ENCODE data around the gene TXN.
"Not testable (repeated sequence)": the region's sequence is repeated elsewhere in the genome, so short reads cannot be mapped to it uniquely, and the experiment has no call there.

Gene TXN

GRCh38 chr9:110257097-110257841, 962 bp upstream of the TXN start:
- no peak for DNase-seq

- DNase-seq, result peak; percentile 6
Measured at GRCh38 chr9:110255463-110256379, 586 bp downstream of the TXN start.

- DNase-seq, result no peak
Measured at GRCh38 chr9:110255034-110255462, 1.3 kb downstream of the TXN start.

DNA sequence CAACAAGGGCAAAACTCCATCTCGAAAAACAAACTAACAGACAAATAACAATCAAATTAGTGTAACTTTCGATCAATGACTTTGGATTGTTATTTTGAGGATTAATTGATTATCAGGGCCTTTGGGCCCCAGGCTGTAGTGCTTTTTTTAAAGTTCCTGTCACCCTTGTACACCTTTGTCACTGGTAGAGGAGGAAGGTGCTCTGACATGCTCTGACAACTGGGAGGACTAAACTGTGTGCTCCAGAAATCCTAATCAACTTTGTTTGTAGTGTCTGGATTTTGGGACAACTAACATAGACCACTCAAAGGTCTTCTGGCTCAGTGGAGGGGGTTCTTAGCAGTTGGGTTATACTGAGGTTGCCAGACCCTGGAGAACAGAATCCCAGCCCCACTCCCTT, 1.8 kb downstream of the TXN start:
- DNase-seq, result no peak

DNA sequence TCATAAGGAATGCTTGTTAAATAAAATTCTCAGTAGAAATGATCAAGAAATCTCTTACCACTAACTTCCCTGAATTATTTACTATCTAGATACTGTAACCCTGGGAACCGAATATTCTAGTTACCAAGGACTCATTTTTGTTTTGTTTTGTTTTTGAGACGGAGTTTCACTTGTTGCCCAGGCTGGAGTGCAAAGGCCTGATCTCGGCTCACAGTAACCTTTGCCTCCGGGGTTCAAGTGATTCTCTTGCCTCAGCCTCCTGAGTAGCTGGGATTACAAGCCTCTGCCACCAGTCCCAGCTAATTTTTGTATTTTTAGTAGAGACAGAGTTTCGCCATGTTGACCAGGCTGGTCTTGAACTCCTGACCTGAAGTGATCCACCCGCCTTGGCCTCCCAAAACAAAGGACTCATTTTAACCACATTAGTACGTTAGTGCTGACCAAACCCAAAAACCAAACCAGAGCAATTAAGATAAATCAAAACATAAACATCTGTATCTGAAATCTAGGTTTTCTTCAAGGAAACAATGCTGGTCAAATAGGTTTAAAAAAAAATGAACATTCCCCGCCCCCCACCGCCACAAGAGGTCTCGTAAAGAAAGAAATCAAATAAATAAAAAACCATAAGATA, 3.7 kb downstream of the TXN start:
- no peak for DNase-seq

DNA sequence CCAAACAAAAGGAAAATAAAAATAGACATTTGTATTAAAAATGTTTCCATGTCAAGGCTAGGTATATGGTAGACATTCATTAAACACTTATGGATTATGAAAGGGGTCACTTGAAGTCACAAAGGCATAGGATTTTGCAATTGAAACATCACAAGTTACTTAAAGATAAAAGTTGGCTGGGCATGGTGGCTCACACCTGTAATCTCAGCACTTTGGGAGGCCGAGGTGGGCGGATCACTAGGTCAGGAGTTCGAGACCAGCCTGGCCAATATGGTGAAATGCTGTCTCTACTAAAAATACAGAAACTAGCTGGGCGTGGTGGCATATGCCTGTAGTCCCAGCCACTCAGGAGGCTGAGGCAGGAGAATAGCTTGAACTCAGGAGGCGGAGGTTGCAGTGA, 4.5 kb downstream of the TXN start:
- DNase-seq, result not testable (repeated sequence)

DNA sequence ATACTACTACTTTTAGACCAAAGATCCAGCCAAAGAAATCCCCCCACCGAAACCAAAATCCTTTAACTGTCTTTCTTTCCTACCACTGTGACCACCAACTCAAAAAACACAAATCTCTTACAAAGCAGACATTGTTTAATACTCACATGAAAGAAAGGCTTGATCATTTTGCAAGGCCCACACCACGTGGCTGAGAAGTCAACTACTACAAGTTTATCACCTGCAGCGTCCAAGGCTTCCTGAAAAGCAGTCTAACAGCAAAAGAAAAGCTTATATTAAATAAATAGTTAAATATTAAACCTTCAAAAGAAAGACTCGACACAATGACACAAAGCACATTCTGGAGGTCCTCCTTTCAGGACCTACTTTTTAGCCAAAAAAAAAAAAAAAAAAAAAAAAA, 5.1 kb downstream of the TXN start:
- DNase-seq, result no peak

DNA sequence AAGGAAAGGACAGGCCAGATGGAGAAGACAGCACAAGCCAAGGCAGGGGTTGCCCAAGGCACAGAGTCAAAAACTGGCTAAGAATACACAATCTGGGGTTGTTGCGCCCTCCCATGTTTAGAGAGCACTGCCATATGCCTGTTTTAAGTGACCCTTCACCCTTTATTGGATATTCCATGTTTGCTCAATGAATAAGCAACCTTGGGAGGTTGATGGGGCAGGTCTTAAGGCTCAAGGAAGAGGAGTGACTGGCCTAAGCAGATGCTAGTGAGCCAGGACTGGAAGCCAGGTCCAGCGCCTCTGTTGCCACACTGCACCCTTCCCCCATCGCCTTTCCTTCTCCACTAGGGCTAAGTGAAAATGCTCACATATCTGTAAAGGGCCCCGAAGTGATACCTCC, 6.7 kb downstream of the TXN start:
- DNase-seq, result no peak

GRCh38 chr9:110248361-110248760, 7.9 kb downstream of the TXN start:
- no peak for DNase-seq

- DNase-seq, result no peak
Measured at GRCh38 chr9:110246214-110246613, 10.1 kb downstream of the TXN start.

DNA sequence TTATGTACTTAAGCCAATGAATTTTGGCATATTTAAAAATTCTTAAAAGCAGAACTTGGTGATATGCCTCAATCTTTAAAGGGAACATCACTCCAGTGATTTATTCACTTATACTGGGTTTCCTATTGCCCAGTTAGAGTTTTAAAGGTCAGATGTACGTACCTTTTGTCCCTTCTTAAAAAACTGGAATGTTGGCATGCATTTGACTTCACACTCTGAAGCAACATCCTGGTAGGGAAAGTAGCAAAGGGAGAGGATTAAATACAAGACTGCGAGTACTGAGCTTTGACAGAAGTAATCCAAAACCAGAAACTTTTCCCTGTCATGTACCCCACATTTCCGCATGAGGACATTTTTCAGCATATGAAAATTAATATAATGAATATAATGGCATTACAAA, 11.7 kb downstream of the TXN start:
- no peak for DNase-seq

DNA sequence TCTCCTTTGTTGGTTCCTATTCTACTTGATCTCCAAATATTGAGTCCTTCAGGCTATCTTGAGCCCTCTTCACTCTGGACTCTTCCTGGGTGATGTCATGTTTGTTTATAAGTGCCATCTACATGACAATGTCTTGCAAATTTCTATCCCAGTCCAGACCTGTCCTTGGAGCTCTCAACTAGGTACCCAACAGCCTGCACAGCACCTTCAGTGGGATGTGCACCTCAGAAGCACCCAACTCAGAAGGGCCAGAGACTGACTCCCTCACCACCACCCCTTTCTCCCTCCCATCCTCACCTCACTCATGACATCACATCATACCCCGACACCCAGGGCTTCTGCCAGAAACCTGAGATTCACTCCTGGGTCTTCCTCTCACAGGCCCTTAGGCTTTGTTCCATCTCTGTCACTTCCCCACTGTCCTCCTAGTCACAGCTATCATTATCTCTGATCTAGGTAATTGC, 14.4 kb downstream of the TXN start:
- DNase-seq, result no peak

DNA sequence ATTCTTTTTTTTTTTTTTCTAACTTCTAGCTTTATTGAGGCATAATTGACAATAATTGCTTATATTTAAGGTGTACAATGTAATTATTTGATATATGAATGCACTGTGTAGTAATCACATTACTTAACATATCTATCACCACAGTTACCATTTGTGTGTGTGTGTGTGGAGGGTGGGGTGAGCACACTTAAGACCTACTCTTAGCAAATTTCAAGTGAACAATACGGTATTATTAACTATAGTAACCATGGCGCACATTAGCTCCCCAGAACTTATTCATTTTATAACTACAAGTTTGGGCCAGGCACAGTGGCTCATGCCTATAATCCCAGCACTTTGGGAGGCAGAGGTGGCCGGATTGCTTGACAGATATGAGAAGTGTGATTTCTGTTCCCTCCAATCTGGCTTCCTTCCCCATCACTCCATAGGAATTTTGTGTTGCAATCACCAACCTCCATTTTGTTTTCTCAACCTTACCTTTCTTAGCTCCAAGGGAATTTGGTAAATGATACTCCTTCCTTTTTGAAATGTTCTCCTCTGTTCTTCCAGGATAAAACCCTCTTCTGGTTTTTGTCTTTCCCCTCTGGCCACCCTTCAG, 14.9 kb downstream of the TXN start:
- no peak for DNase-seq

GRCh38 chr9:110240198-110240597, 16.1 kb downstream of the TXN start:
- no peak for DNase-seq

GRCh38 chr9:110228321-110228720, 28.0 kb downstream of the TXN start:
- no peak for DNase-seq

DNA sequence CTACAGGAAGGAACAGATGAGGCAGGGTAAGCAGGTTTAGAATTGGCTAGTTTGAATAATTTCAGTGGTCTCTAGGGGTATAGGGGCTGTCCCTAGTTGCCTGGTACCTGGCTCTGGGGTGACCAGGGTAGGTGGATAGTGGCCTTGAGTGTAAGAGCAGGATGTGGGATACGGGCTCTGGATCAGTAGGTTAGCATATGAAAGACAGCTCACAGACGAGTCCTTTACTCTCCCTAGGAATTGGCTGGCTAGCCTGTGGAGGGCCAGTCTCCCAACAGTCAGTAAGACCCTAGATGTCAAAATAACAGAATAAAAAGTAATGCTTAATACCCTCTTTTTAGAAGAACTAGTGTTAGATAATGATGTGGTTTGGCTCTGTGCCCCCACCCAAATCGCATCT, 31.7 kb downstream of the TXN start:
- no peak for DNase-seq

- no peak for DNase-seq
Measured at GRCh38 chr9:110220809-110221208, 35.5 kb downstream of the TXN start.

DNA sequence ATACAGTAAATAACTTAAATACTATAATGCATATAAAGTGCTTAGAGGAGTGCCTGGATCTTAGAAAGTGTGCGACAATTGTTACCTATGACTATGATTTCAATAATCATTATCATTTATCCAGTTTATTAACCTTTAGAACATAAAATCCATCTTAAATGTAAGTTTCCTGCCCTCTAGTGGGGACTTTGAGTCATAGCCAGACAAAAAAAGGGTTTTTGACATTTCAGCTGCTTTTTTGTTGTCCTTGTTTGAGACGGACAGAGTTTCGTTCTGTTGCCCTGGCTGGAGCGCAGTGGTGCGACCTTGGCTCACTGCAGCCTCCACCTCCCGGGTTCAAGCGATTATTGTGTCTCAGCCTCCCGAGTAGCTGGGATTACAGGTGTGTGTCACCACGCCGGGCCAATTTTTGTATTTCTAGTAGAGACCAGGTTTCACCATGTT, 38.6 kb downstream of the TXN start:
- no peak for DNase-seq

- DNase-seq, result no peak
Measured at GRCh38 chr9:110214586-110215355, 41.5 kb downstream of the TXN start.

GRCh38 chr9:110214090-110214489, 42.2 kb downstream of the TXN start:
- no peak for DNase-seq

DNA sequence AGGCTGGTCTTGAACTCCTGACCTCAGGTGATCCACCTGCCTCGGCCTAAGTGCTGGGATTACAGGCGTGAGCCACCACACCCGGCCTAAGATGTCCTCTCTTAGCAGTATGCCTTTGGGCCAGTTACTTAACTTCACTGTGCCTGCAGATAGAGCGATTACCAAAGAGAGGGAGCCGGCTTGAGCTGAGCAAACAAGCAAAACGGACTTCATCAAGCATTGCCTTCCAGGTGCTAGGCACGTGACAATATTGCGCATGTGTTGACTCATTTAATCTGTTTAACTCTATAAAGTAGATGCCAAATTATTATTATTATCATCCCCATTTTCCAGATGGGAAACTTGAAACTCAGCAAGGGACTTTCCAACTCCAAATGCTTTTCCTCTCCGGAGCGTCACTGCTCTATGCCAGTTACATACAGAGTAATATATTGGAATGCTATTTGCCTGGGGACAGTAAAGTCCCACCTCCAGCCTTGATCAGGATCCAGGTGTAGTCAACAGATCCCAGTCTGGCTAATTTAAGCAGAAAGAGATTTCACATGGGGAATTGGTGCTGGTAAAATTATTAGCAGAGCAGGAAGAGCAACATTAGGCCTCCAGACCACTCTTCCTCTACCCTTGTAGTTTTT, 42.8 kb downstream of the TXN start:
- no peak for DNase-seq

- DNase-seq, result no peak
Measured at GRCh38 chr9:110208031-110208430, 48.3 kb downstream of the TXN start, which contains the start of gene C9orf152. Gene C9orf152, minus strand, starts transcription at chr9:110208159. Its CDS starts 580 bp downstream, at chr9:110207579.

All from effector CD4-positive, alpha-beta T cell (primary cell).